H1 (cell line): Measurements from ENCODE around the gene DSTYK. TPM values are rescaled to one million over a fixed set of nuclear protein-coding genes. Genes with fewer than 3 reads are reported as not detected.

Experiments
- CTCF ChIA-PET: fragments of 300-600 bp; sonication (Branson Sonifier 250); formaldehyde crosslinking; loops from one replicate; lab custom pipeline; 2021; ENCODE audit not compliant: partially characterized antibody; lab: Charles Lee
- POLR2A ChIA-PET: fragments of 300-600 bp; sonication (Branson Sonifier 250); formaldehyde crosslinking; loops from one replicate; lab custom pipeline; 2021; ENCODE audit warnings: inconsistent platforms; ENCODE audit not compliant: partially characterized antibody; lab: Charles Lee
- DNase-seq, 2 experiments: peaks; one replicate each; pipeline versions ENCODE4 v3.0.0 to v3.0.0-alpha.2; 2010 to 2022; ENCODE audit warnings: low spot score in 2 of 2, low read depth in 1 of 2, mixed read lengths in 1 of 2
- FAIRE-seq: peaks from 2 replicates; lab custom pipeline; 2011; peaks lifted over from hg19 to GRCh38; lab: Jason Lieb, UNC
- H2AFZ ChIP-seq: 2 replicates; pipeline ENCODE4 v1.8.1; 2012; ENCODE audit warnings: low read length, inconsistent platforms
- H2AK5ac ChIP-seq: 2 replicates; pipeline ENCODE4 v1.6.1; 2013; ENCODE audit warnings: low read depth, low read length
- H2BK120ac ChIP-seq: replicated peaks from 2 replicates; pipeline ENCODE3; 2013; ENCODE audit warnings: low read depth, low read length, inconsistent platforms
- H2BK12ac ChIP-seq: 2 replicates; pipeline ENCODE4 v1.6.1; 2013; ENCODE audit warnings: low read depth, low read length
- H2BK15ac ChIP-seq: 2 replicates; pipeline ENCODE4 v1.6.1; 2013; ENCODE audit warnings: low read length
- H2BK20ac ChIP-seq: 2 replicates; pipeline ENCODE4 v1.6.1; 2013; ENCODE audit warnings: low read length
- H2BK5ac ChIP-seq: 2 replicates; pipeline ENCODE4 v1.6.1; 2013; ENCODE audit warnings: low read depth, low read length
- H3K14ac ChIP-seq: 2 replicates; pipeline ENCODE4 v1.6.1; 2013; ENCODE audit warnings: inconsistent platforms; ENCODE audit not compliant: insufficient read length
- H3K18ac ChIP-seq: 2 replicates; pipeline ENCODE4 v1.6.1; 2013; ENCODE audit warnings: low read length; ENCODE audit errors: extremely low read depth
- H3K23ac ChIP-seq: 2 replicates; pipeline ENCODE4 v1.6.1; 2013; ENCODE audit warnings: inconsistent platforms; ENCODE audit not compliant: insufficient read length
- H3K23me2 ChIP-seq: 2 replicates; pipeline ENCODE4 v1.6.1; 2013; ENCODE audit warnings: low read depth, low read length
- H3K27ac ChIP-seq: 2 replicates; pipeline ENCODE4 v1.6.1; 2011; ENCODE audit warnings: low read depth, low read length, inconsistent platforms
- H3K27me3 ChIP-seq, 4 experiments: replicated peaks in 1 of 4; 1 replicate in 1 of 4; 2 replicates in 3 of 4; pipeline versions ENCODE4 v1.6.1 to v1.8.1; 2011 to 2013; ENCODE audit warnings: low read length in 3 of 4, mild to moderate bottlenecking in 3 of 4, inconsistent platforms in 2 of 4, mixed read lengths in 2 of 4, moderate library complexity in 1 of 4; ENCODE audit not compliant: control insufficient read depth in 3 of 4, insufficient read depth in 3 of 4; ENCODE audit errors: extremely low read depth in 1 of 4
- H3K36me3 ChIP-seq, 4 experiments: 2 replicates each; pipeline versions ENCODE4 v1.6.1 to v1.8.1; 2011 to 2013; ENCODE audit warnings: mild to moderate bottlenecking in 4 of 4, low read length in 3 of 4, moderate library complexity in 2 of 4, control low read depth in 1 of 4, inconsistent platforms in 1 of 4; ENCODE audit not compliant: insufficient read depth in 4 of 4, control insufficient read depth in 2 of 4
- H3K4ac ChIP-seq: replicated peaks from 2 replicates; pipeline ENCODE3; 2013; ENCODE audit warnings: low read length, low read depth, mixed read lengths, inconsistent platforms; ENCODE audit not compliant: insufficient read length
- H3K4me1 ChIP-seq, 4 experiments: replicated peaks in 1 of 4; 1 replicate in 1 of 4; 2 replicates in 3 of 4; pipeline versions ENCODE4 v1.6.1 to v1.8.1; 2011 to 2013; ENCODE audit warnings: low read length in 3 of 4, inconsistent platforms in 2 of 4, mixed read lengths in 1 of 4; ENCODE audit not compliant: insufficient read depth in 4 of 4, control insufficient read depth in 3 of 4
- H3K4me2 ChIP-seq, 2 experiments: 2 replicates each; pipeline versions ENCODE4 v1.6.1 to v1.8.1; 2011 to 2013; ENCODE audit warnings: low read depth in 2 of 2, low read length in 2 of 2, control low read depth in 1 of 2, inconsistent platforms in 1 of 2, mild to moderate bottlenecking in 1 of 2; ENCODE audit not compliant: insufficient read depth in 1 of 2
- H3K4me3 ChIP-seq, 4 experiments: fragments of 200-600, 300-600 bp in 1 of 4; sonication (generic), shearing (Covaris generic), sonication (Bioruptor Twin) in 1 of 4; 2 replicates each; pipeline versions ENCODE4 v1.5.1 to v1.8.1; 2011 to 2016; ENCODE audit warnings: low read length in 4 of 4, low read depth in 3 of 4, control low read depth in 2 of 4, inconsistent platforms in 2 of 4, mild to moderate bottlenecking in 2 of 4, mixed read lengths in 1 of 4, moderate library complexity in 1 of 4; ENCODE audit not compliant: insufficient read depth in 2 of 4; ENCODE audit errors: extremely low read depth in 1 of 4
- H3K56ac ChIP-seq: replicated peaks from 2 replicates; pipeline ENCODE3; 2013; ENCODE audit warnings: low read depth, mild to moderate bottlenecking, mixed read lengths, low read length, inconsistent platforms; ENCODE audit not compliant: insufficient read length
- H3K79me1 ChIP-seq: 2 replicates; pipeline ENCODE4 v1.6.1; 2013; ENCODE audit warnings: low read depth, low read length, control low read depth
- H3K79me2 ChIP-seq, 2 experiments: 2 replicates each; pipeline versions ENCODE4 v1.6.1 to v1.8.1; 2012 to 2013; ENCODE audit warnings: low read length in 2 of 2, mild to moderate bottlenecking in 2 of 2, inconsistent platforms in 1 of 2; ENCODE audit not compliant: insufficient read depth in 2 of 2, control insufficient read depth in 1 of 2
- H3K9ac ChIP-seq, 4 experiments: replicated peaks in 1 of 4; 1 replicate in 1 of 4; 2 replicates in 3 of 4; pipeline versions ENCODE4 v1.6.1 to v1.8.1; 2011 to 2013; ENCODE audit warnings: low read depth in 3 of 4, low read length in 3 of 4, control low read depth in 2 of 4, mild to moderate bottlenecking in 2 of 4, moderate library complexity in 2 of 4, inconsistent platforms in 1 of 4; ENCODE audit errors: extremely low read depth in 1 of 4
- H3K9me3 ChIP-seq, 2 experiments: 2 replicates each; pipeline versions ENCODE4 v1.6.1 to v1.8.1; 2012 to 2013; ENCODE audit warnings: mild to moderate bottlenecking in 2 of 2, moderate library complexity in 2 of 2, control low read depth in 1 of 2, inconsistent platforms in 1 of 2, low read depth in 1 of 2, low read length in 1 of 2, mixed read lengths in 1 of 2; ENCODE audit not compliant: insufficient read depth in 2 of 2
- H4K20me1 ChIP-seq, 2 experiments: replicated peaks in 1 of 2; 2 replicates each; pipeline versions ENCODE3 to v1.8.1; 2011 to 2013; ENCODE audit warnings: inconsistent platforms in 2 of 2, low read length in 2 of 2, mild to moderate bottlenecking in 1 of 2; ENCODE audit not compliant: insufficient read depth in 2 of 2, control insufficient read depth in 1 of 2
- H4K5ac ChIP-seq: 2 replicates; pipeline ENCODE4 v1.6.1; 2013; ENCODE audit warnings: low read length, low read depth, mixed read lengths, inconsistent platforms; ENCODE audit not compliant: insufficient read length
- H4K8ac ChIP-seq: 2 replicates; pipeline ENCODE4 v1.8.0; 2013; ENCODE audit warnings: mild to moderate bottlenecking, moderate library complexity, low read length, inconsistent platforms; ENCODE audit not compliant: insufficient read depth; ENCODE audit errors: extremely low read depth
- H4K91ac ChIP-seq: replicated peaks from 2 replicates; pipeline ENCODE3; 2013; ENCODE audit warnings: low read length, mixed read lengths, inconsistent platforms; ENCODE audit not compliant: insufficient read length
- BACH1 ChIP-seq: IDR thresholded peaks from 2 replicates; pipeline ENCODE4 v1.6.1; 2012; ENCODE audit warnings: low read length, improper control_type of control experiment
- SAP30 ChIP-seq: fragments of 300-600 bp; sonication (generic); IDR thresholded peaks from 2 replicates; pipeline ENCODE4 v1.7.1; 2012; ENCODE audit warnings: low read length, moderate library complexity, mild to moderate bottlenecking, inconsistent platforms; ENCODE audit not compliant: insufficient read depth, insufficient replicate concordance
- WGBS, 2 experiments: shearing (Covaris generic) in 1 of 2; methylation state at CpG; one replicate each; pipeline versions ENCODE4 v1.1.6 to v1.1.7; 2013 to 2015; ENCODE audit warnings: low lambda C conversion rate in 2 of 2, mixed read lengths in 2 of 2, inconsistent platforms in 1 of 2, low coverage in 1 of 2, missing lambda C conversion rate in 1 of 2; ENCODE audit not compliant: insufficient replicate concordance in 2 of 2, insufficient coverage in 1 of 2, insufficient read length in 1 of 2; ENCODE audit errors: extremely low coverage in 1 of 2, missing lambda C conversion rate in 1 of 2; 5-methylcytosine and 5-hydroxymethylcytosine counted together
- long read RNA-seq, 2 experiments: library from RNA in 1 of 2; library from capped mRNA in 1 of 2; stranded (forward); transcript quantifications; one replicate each; pipeline ENCODE4 v2.0.0, GENCODE V29; 2021; ENCODE audit warnings: inconsistent platforms in 1 of 2
- polyA minus RNA-seq, 3 experiments: library from RNA; depleted of rRNA, polyadenylated mRNA; stranded (reverse); fragments of >200 nt; gene quantifications; 1 replicate in 2 of 3; 2 replicates in 1 of 3; pipeline ENCODE4 v1.2.3, GENCODE V29; 2011
- polyA plus RNA-seq, 7 experiments: library from polyadenylated mRNA; depleted of rRNA in 3 of 7; stranded (reverse) in 5 of 7; unstranded in 2 of 7; fragments of >200 nt in 5 of 7; fragments of 200-250 nt in 2 of 7; gene quantifications; 1 replicate in 5 of 7; 2 replicates in 1 of 7; 4 replicates in 1 of 7; pipeline versions ENCODE4 v1.2.1 to v1.2.3, GENCODE V29; 2011 to 2013; ENCODE audit warnings: missing spikeins in 2 of 7, mixed read lengths in 2 of 7
- total RNA-seq: library from RNA; stranded (reverse); fragmentation: NEBNext Ultra II Directional; extraction: Animal tissue kit (Norgen Biotek cat#: 25700); gene quantifications from 2 replicates; pipeline ENCODE4 v1.2.1, GENCODE V29; 2021
- TF ChIP-seq, protein P1 (sequence below): IDR thresholded peaks from 2 replicates; pipeline ENCODE4 v1.6.1; 2012; ENCODE audit warnings: inconsistent platforms

The DSTYK gene, protein sequence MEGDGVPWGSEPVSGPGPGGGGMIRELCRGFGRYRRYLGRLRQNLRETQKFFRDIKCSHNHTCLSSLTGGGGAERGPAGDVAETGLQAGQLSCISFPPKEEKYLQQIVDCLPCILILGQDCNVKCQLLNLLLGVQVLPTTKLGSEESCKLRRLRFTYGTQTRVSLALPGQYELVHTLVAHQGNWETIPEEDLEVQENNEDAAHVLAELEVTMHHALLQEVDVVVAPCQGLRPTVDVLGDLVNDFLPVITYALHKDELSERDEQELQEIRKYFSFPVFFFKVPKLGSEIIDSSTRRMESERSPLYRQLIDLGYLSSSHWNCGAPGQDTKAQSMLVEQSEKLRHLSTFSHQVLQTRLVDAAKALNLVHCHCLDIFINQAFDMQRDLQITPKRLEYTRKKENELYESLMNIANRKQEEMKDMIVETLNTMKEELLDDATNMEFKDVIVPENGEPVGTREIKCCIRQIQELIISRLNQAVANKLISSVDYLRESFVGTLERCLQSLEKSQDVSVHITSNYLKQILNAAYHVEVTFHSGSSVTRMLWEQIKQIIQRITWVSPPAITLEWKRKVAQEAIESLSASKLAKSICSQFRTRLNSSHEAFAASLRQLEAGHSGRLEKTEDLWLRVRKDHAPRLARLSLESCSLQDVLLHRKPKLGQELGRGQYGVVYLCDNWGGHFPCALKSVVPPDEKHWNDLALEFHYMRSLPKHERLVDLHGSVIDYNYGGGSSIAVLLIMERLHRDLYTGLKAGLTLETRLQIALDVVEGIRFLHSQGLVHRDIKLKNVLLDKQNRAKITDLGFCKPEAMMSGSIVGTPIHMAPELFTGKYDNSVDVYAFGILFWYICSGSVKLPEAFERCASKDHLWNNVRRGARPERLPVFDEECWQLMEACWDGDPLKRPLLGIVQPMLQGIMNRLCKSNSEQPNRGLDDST
- total RNA-seq: 7.9 and 8.5 TPM in 2 replicates
- polyA plus RNA-seq (2011; rRNA removed): 2.4 and 2.7 TPM in 2 replicates
- polyA plus RNA-seq (2011; cell fraction: cytosol; rRNA removed): 4.0 TPM
- polyA plus RNA-seq (2011; cell fraction: nucleus; rRNA removed): 2.9 TPM
- 4.9 to 6.2 TPM (median 6.1 TPM) in 4 replicates for polyA plus RNA-seq (2012, experiment 1 of 2)
- polyA plus RNA-seq (2012, experiment 2 of 2): 0.60 TPM
- polyA plus RNA-seq (2013, experiment 1 of 2): 3.9 TPM
- 3.8 TPM for polyA plus RNA-seq (2013, experiment 2 of 2)
- polyA minus RNA-seq (2011; rRNA and poly(A)+ RNA removed): 11.9 and 16.2 TPM in 2 replicates
- 5.3 TPM for polyA minus RNA-seq (2011; cell fraction: cytosol; rRNA and poly(A)+ RNA removed)
- 8.0 TPM for polyA minus RNA-seq (2011; cell fraction: nucleus; rRNA and poly(A)+ RNA removed)
- long read RNA-seq, experiment 1, full-length matches to known transcripts: 1 of 8 reads
- long read RNA-seq, experiment 1, partial matches to known transcripts: 0 of 8 reads
- long read RNA-seq, experiment 1, other reads (novel, unspliced or antisense): 7 of 8 reads
- long read RNA-seq, experiment 2, partial matches to known transcripts: 2 of 6 reads
- long read RNA-seq, experiment 2, other reads (novel, unspliced or antisense): 4 of 6 reads

DNA sequence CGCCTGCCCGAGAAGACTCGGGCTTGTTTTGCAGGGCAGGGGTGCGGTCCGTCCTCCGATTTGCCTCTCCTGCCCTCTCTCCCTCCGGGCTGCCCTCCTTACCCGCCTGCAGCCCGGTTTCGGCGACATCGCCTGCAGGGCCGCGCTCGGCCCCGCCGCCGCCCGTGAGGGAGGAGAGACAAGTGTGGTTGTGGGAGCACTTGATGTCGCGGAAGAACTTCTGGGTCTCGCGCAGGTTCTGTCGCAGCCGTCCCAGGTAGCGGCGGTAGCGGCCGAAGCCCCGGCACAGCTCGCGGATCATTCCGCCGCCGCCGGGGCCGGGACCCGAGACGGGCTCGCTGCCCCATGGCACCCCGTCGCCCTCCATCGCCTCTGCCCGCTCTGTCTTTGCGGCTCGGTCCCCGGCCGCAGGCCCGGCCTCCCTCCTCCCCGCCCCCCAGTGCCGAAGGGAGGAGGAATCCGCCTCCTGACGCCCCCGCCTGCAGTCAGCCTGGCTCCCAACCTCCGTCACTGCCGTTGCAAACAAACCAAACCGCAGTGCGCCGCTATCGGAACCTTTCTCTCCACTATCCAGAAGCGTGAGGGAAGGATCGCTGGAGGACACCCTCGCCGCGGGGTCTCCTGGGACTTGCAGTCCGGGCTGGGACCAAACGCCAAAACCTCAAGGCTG is at the start of gene DSTYK:
TSS of gene DSTYK (minus strand) at position 534 of the 670 bp plus-strand sequence. CDS start at position 367, 167 bp downstream.
- 0 out of 2 replicates have a peak within 1 kb of the TSS, but pooled peaks have one; percentile 22 for H2BK15ac ChIP-seq
- H3K4me2 ChIP-seq: peak within 1 kb of the TSS; percentile 73 to 81
- peak within 1 kb of the TSS; percentile 75; the same call in 1 of the 2 replicates for H2AFZ ChIP-seq
- no peaks in the 10 kb centered on the region for H3K27me3 ChIP-seq
- POLR2A ChIA-PET: interaction anchor here (0.6 to 1.6 kb wide), 5 partner anchors 11 to 24 kb away, joined by 3 to 5 read pairs (median 3); partner anchors contain the start of gene TMCC2
- FAIRE-seq (no peak), DNase-seq (peak; percentile 91 to 96)
- 0 out of 2 replicates have a peak, but pooled peaks cover 2% of the 10 kb centered on the region for H3K23me2 ChIP-seq
- 0 out of 2 replicates have a peak, but pooled peaks cover 2% of the 10 kb centered on the region for H3K79me1 ChIP-seq
- CTCF ChIA-PET: interaction anchor here (0.6 to 0.7 kb wide), 2 partner anchors 17 to 1296 kb away, joined by 3 read pairs; partner anchors contain the start of gene TMCC2
- H4K8ac ChIP-seq: peak within 1 kb of the TSS; percentile 86; the same call in 1 of the 2 replicates
- H3K56ac ChIP-seq: peak within 1 kb of the TSS; percentile 10
- H3K27ac ChIP-seq: peak within 1 kb of the TSS; percentile 76; the same call in 1 of the 2 replicates
- H4K5ac ChIP-seq: peak within 1 kb of the TSS; percentile 48
- H2AK5ac ChIP-seq: no peak within 1 kb of the TSS
- no peak within 1 kb of the TSS for H2BK20ac ChIP-seq
- peaks cover 3 to 22% of the 10 kb centered on the region in 2 experiments; a peak in 3 of 4 replicates for H3K79me2 ChIP-seq
- peaks cover 0 to 5% (median 1%) of the 10 kb centered on the region in 4 experiments; a peak in 4 of 7 replicates for H3K4me1 ChIP-seq
- WGBS, 2 experiments: 0% methylated on average over 25 of the region's 67 CpGs; no CpG with 5 or more reads in 1 of the 2 experiments
- H3K18ac ChIP-seq: peak within 1 kb of the TSS; percentile 89
- H2BK5ac ChIP-seq: peak within 1 kb of the TSS; percentile 69; the same call in 1 of the 2 replicates
- H3K9ac ChIP-seq: peak within 1 kb of the TSS; percentile 64 to 80 (median 71)
- H2BK120ac ChIP-seq: peak within 1 kb of the TSS; percentile 38
- H3K9me3 ChIP-seq: no peaks in the 10 kb centered on the region
- no peak within 1 kb of the TSS for H3K23ac ChIP-seq
- no peak within 1 kb of the TSS for H3K4ac ChIP-seq
- no peaks in the 10 kb centered on the region for H3K36me3 ChIP-seq
- peak within 1 kb of the TSS; percentile 80 for H4K91ac ChIP-seq
- H4K20me1 ChIP-seq: peaks cover 0 to 2% of the 10 kb centered on the region in 2 experiments
- H2BK12ac ChIP-seq: no peak within 1 kb of the TSS; the same call in 1 of the 2 replicates
- no peak within 1 kb of the TSS for H3K14ac ChIP-seq
- H3K4me3 ChIP-seq: peak within 1 kb of the TSS; percentile 81 to 91 (median 90)
- TF ChIP-seq BACH1 (peak; percentile 81), SAP30 (no peak)
- TF ChIP-seq, protein P1, sequence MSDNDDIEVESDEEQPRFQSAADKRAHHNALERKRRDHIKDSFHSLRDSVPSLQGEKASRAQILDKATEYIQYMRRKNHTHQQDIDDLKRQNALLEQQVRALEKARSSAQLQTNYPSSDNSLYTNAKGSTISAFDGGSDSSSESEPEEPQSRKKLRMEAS: peak; percentile 35
